ENCODE results near the gene F2R. TPM values are rescaled to one million over a fixed set of nuclear protein-coding genes. Genes with fewer than 3 reads are reported as not detected.

Gene F2R
- total RNA-seq, 2 experiments from 2014 or later, result 7.5 to 7.9 TPM

DNA sequence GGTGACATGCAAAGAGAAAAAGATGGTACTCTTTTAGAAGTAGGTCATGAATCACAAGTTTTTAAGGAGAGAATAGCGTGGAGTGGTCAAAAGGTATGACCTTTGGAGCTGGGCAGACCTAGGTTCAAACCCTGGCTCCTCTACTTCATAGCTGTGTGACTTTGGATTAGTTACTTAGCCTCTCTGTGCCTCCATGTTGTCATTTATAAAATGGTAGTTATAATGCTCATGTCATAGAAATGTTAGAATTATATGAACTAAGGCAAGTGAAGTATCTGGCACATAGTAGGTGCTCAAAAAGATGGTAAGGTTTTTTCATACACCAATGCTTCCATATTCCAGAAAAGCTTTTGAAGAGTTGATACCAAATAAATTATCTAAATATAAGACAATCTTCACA is 7.3 kb downstream of the F2R start:
- peaks cover 19% of the 10 kb centered on the region for H3K36me3 Mint-ChIP-seq (ENCODE audit: low read depth)
- peaks cover 14% of the 10 kb centered on the region for H3K27me3 Mint-ChIP-seq (ENCODE audit: low read depth)
- H3K4me1 Mint-ChIP-seq (ENCODE audit: low read depth), result peaks cover 13% of the 10 kb centered on the region
- DNase-seq, result no peak
- CTCF ChIA-PET, result interaction anchor here (1.0 to 1.4 kb wide), 2 partner anchors 15 to 51 kb away, joined by 4 to 14 read pairs; no protein-coding TSS in a partner anchor
- no peaks in the 10 kb centered on the region for H3K9me3 Mint-ChIP-seq (ENCODE audit: insufficient read depth)
- POLR2A ChIA-PET, result interaction anchor here (0.8 kb wide), 1 partner anchor 9 kb away, joined by 3 read pairs; no protein-coding TSS in a partner anchor
- H3K4me3 Mint-ChIP-seq, result no peak overlapping the region
- no peak overlapping the region for H3K27ac Mint-ChIP-seq
- no peak for ATAC-seq

DNA sequence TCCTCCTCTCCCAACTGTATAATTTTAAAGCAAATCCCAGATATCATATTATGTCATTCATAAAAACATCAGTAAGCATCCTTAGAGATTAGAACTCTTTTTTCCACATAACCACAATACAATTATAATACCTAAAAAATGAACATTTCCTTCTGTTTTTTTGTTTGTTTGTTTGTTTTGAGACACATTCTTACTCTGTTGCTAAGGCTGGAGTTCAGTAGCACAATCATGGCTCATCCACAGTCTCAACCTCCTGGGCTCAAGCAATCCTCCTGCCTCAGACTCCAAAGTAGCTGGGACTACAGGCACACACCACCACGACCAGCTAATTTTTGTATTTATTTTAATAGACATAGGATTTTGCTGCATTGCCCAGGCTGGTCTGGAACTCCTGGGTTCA is 8.0 kb downstream of the F2R start:
- CTCF ChIA-PET, result interaction anchor here (1.0 to 1.4 kb wide), 2 partner anchors 15 to 51 kb away, joined by 4 to 14 read pairs; no protein-coding TSS in a partner anchor
- DNase-seq, result no peak
- no peak overlapping the region for H3K27ac Mint-ChIP-seq
- H3K9me3 Mint-ChIP-seq (ENCODE audit: insufficient read depth), result no peaks in the 10 kb centered on the region
- POLR2A ChIA-PET, result no interaction called here
- H3K4me3 Mint-ChIP-seq, result no peak overlapping the region
- peaks cover 9% of the 10 kb centered on the region for H3K27me3 Mint-ChIP-seq (ENCODE audit: low read depth)
- H3K4me1 Mint-ChIP-seq (ENCODE audit: low read depth), result peaks cover 11% of the 10 kb centered on the region
- ATAC-seq, result no peak
- H3K36me3 Mint-ChIP-seq (ENCODE audit: low read depth), result peaks cover 14% of the 10 kb centered on the region

- ATAC-seq, result no peak
- DNase-seq, result peak; percentile 11
- no peak overlapping the region for H3K4me3 Mint-ChIP-seq
- peaks cover 7% of the 10 kb centered on the region for H3K27me3 Mint-ChIP-seq (ENCODE audit: low read depth)
- H3K36me3 Mint-ChIP-seq (ENCODE audit: low read depth), result peaks cover 20% of the 10 kb centered on the region
- ChIA-PET POLR2A (no interaction called here), CTCF (no interaction called here)
- peaks cover 11% of the 10 kb centered on the region for H3K4me1 Mint-ChIP-seq (ENCODE audit: low read depth)
- H3K27ac Mint-ChIP-seq, result no peak overlapping the region
- peaks cover 8% of the 10 kb centered on the region for H3K9me3 Mint-ChIP-seq (ENCODE audit: insufficient read depth)
Observed at GRCh38 chr5:76724871-76725270, 8.9 kb downstream of the F2R start.

DNA sequence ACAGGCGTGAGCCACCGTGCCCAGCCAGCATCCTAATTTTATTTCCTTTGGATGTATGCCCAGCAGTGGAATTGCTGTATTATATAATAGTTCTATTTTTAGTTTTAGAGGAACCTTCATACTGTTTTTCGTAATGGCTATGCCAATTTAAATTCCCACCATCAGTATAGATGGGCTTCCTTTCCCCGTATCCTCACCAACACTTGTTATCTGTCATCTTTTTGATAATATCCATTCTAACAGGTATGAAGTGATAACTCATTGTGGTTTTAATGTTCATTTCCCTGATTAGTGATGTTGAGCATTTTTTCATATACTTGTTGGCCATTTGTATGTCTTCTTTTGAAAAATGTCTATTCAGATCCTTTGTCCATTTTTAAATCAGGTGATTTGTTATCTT is 13.0 kb downstream of the F2R start:
- H3K27ac Mint-ChIP-seq, result no peak overlapping the region
- CTCF ChIA-PET, result no interaction called here

DNA sequence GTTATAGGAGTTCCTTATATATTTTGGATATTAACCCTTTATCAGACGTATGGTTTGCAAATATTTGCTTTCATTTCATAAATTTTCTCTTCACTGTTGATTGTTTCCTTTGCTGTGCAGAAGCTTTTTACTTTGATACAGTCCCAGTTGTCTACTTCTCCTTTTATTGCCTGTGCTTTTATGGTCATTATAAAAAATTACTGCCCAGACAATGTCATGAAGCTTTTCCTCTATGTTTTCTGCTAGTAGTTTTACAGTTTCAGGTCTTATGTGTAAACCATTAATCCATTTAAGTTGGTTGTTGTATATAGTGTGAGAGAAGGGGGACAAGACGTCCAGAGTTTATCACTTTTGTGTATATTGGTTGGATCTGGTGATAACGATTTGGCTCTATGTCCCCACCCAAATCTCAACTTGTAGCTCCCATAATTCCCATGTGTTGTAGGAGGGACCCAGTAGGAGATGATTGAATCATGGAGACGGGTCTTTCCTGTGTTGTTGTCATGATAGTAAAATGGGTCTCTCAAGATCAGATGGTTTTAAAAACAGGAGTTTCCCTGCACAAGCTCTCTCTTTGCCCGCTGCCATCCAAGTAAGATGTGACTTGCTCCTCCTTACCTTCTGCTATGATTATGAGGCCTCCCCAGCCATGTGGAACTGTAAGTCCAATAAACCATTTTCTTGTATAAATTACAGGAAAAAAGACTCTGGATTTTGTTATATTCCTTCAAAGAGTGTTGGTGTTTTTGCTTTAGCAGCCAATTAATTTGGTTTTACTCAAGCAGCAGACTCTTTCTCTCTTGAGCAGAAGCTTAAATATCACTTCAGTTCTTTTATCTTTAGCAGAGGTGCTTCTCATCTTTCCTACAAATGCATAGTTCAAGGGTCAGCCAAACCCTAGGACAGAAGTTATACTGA is 13.7 kb downstream of the F2R start:
- peak; percentile 9 for DNase-seq
- H3K27ac Mint-ChIP-seq, result no peak overlapping the region
- ChIA-PET CTCF (no interaction called here), POLR2A (no interaction called here)
- H3K4me3 Mint-ChIP-seq, result no peak overlapping the region
- peaks cover 19% of the 10 kb centered on the region for H3K4me1 Mint-ChIP-seq (ENCODE audit: low read depth)
- ATAC-seq, result no peak
- peaks cover 3% of the 10 kb centered on the region for H3K27me3 Mint-ChIP-seq (ENCODE audit: low read depth)
- peaks cover 19% of the 10 kb centered on the region for H3K9me3 Mint-ChIP-seq (ENCODE audit: insufficient read depth)
- peaks cover 43% of the 10 kb centered on the region for H3K36me3 Mint-ChIP-seq (ENCODE audit: low read depth)

More for the DNA sequence above, 13.0 kb downstream of the F2R start:
- H3K9me3 Mint-ChIP-seq (ENCODE audit: insufficient read depth), result peaks cover 19% of the 10 kb centered on the region
- peaks cover 40% of the 10 kb centered on the region for H3K36me3 Mint-ChIP-seq (ENCODE audit: low read depth)
- peaks cover 5% of the 10 kb centered on the region for H3K27me3 Mint-ChIP-seq (ENCODE audit: low read depth)
- POLR2A ChIA-PET, result no interaction called here
- no peak for ATAC-seq
- no peak for DNase-seq
- no peak overlapping the region for H3K4me3 Mint-ChIP-seq
- peaks cover 17% of the 10 kb centered on the region for H3K4me1 Mint-ChIP-seq (ENCODE audit: low read depth)

- peaks cover 26% of the 10 kb centered on the region for H3K4me1 Mint-ChIP-seq (ENCODE audit: low read depth)
- peaks cover 36% of the 10 kb centered on the region for H3K36me3 Mint-ChIP-seq (ENCODE audit: low read depth)
- POLR2A ChIA-PET, result interaction anchor here (0.8 kb wide), 1 partner anchor 10 kb away, joined by 3 read pairs; no protein-coding TSS in a partner anchor
- H3K27me3 Mint-ChIP-seq (ENCODE audit: low read depth), result no peaks in the 10 kb centered on the region
- H3K4me3 Mint-ChIP-seq, result peak overlapping the region; percentile 38
- H3K27ac Mint-ChIP-seq, result peak overlapping the region; percentile 75
- ATAC-seq (no peak), DNase-seq (no peak)
- H3K9me3 Mint-ChIP-seq (ENCODE audit: insufficient read depth), result peaks cover 19% of the 10 kb centered on the region
- CTCF ChIA-PET, result interaction anchor here (0.9 to 2.2 kb wide), 3 partner anchors 15 to 42 kb away, joined by 3 to 12 read pairs (median 4); no protein-coding TSS in a partner anchor
Observed at GRCh38 chr5:76732405-76733048, 16.6 kb downstream of the F2R start.

DNA sequence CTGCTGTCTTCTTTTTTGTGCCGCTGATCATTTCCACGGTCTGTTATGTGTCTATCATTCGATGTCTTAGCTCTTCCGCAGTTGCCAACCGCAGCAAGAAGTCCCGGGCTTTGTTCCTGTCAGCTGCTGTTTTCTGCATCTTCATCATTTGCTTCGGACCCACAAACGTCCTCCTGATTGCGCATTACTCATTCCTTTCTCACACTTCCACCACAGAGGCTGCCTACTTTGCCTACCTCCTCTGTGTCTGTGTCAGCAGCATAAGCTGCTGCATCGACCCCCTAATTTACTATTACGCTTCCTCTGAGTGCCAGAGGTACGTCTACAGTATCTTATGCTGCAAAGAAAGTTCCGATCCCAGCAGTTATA is 17.1 kb downstream of the F2R start:
- DNase-seq, result peak; percentile 67
- peaks cover 19% of the 10 kb centered on the region for H3K9me3 Mint-ChIP-seq (ENCODE audit: insufficient read depth)
- no peaks in the 10 kb centered on the region for H3K27me3 Mint-ChIP-seq (ENCODE audit: low read depth)
- ATAC-seq, result peak; percentile 80
- H3K4me1 Mint-ChIP-seq (ENCODE audit: low read depth), result peaks cover 31% of the 10 kb centered on the region
- peak overlapping the region; percentile 75 for H3K27ac Mint-ChIP-seq
- peak overlapping the region; percentile 38 for H3K4me3 Mint-ChIP-seq
- ChIA-PET CTCF (interaction anchor here (0.9 to 2.2 kb wide), 3 partner anchors 16 to 41 kb away, joined by 3 to 12 read pairs (median 4); no protein-coding TSS in a partner anchor), POLR2A (no interaction called here)
- peaks cover 36% of the 10 kb centered on the region for H3K36me3 Mint-ChIP-seq (ENCODE audit: low read depth)

DNA sequence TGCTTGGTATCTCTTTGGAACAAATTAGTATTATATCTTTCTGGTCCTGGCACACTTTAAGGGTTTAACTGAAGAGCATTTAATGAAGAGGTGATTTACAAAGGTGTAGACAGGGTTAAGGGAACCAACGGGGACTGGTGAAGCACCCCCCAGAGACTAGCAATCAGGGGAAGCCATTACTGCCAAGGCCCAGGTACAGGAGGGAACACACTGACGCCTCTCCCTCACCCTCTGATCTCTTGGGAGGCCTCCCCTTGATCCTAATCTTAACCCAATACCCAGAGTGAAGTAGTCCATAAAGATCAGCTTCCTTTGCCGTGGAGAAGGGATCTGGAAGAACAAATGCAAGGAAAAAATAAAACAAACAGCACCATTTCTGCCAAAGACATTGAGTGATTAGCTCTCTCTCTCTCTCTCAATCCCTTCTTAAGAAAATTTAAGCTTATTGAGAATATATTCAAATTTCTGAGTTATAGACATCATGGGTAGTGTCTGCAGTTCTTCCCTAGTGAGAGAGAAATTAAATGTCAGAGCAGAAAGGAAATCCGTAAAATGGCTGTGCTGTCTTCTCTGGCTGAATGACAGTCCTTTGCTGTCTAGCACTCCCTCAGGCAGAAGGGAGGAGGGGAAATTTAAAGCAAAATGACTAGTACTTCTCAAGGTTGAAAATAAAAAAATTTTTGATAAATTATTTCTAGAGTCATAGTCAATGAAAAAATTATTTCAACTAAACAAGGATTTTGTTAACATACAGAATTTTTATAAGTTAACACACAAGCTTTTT is 20.0 kb downstream of the F2R start:
- H3K27ac Mint-ChIP-seq, result peak overlapping the region; percentile 10
- CTCF ChIA-PET, result interaction anchor here (0.7 to 8.1 kb wide), 6 partner anchors 12 to 39 kb away, joined by 3 to 78 read pairs (median 8); partner anchors contain the start of gene F2R

GRCh38 chr5:76736679-76737556 is 21.0 kb downstream of the F2R start:
- Mint-ChIP-seq H3K27me3 (ENCODE audit: low read depth) (peaks cover 3% of the 10 kb centered on the region), H3K27ac (peak overlapping the region; percentile 71), H3K36me3 (ENCODE audit: low read depth) (peaks cover 11% of the 10 kb centered on the region), H3K4me1 (ENCODE audit: low read depth) (peaks cover 60% of the 10 kb centered on the region), H3K9me3 (ENCODE audit: insufficient read depth) (no peaks in the 10 kb centered on the region), H3K4me3 (peak overlapping the region; percentile 34)
- DNase-seq (no peak), ATAC-seq (no peak)
- ChIA-PET CTCF (interaction anchor here (0.6 to 8.1 kb wide), 7 partner anchors 11 to 493 kb away, joined by 3 to 78 read pairs (median 4); partner anchors contain the start of gene F2R), POLR2A (interaction anchor here (0.6 to 1.8 kb wide), 3 partner anchors 15 to 1987 kb away, joined by 3 to 5 read pairs (median 4); no protein-coding TSS in a partner anchor)

More for the DNA sequence above, 20.0 kb downstream of the F2R start:
- ATAC-seq (no peak), DNase-seq (no peak)
- no peak overlapping the region for H3K4me3 Mint-ChIP-seq
- H3K27me3 Mint-ChIP-seq (ENCODE audit: low read depth), result no peaks in the 10 kb centered on the region
- POLR2A ChIA-PET, result interaction anchor here (0.7 kb wide), 1 partner anchor 17 kb away, joined by 3 read pairs; no protein-coding TSS in a partner anchor
- H3K36me3 Mint-ChIP-seq (ENCODE audit: low read depth), result peaks cover 13% of the 10 kb centered on the region
- peaks cover 53% of the 10 kb centered on the region for H3K4me1 Mint-ChIP-seq (ENCODE audit: low read depth)
- H3K9me3 Mint-ChIP-seq (ENCODE audit: insufficient read depth), result no peaks in the 10 kb centered on the region

GRCh38 chr5:76737846-76738245 is 21.9 kb downstream of the F2R start:
- no peaks in the 10 kb centered on the region for H3K9me3 Mint-ChIP-seq (ENCODE audit: insufficient read depth)
- peaks cover 53% of the 10 kb centered on the region for H3K4me1 Mint-ChIP-seq (ENCODE audit: low read depth)
- peak overlapping the region; percentile 93 for H3K27ac Mint-ChIP-seq
- ChIA-PET POLR2A (interaction anchor here (1.8 to 2.9 kb wide), 2 partner anchors 15 to 36 kb away, joined by 5 to 8 read pairs; no protein-coding TSS in a partner anchor), CTCF (interaction anchor here (0.9 to 8.1 kb wide), 7 partner anchors 10 to 37 kb away, joined by 3 to 78 read pairs (median 5); partner anchors contain the start of gene F2R)
- DNase-seq (no peak), ATAC-seq (no peak)
- peaks cover 5% of the 10 kb centered on the region for H3K36me3 Mint-ChIP-seq (ENCODE audit: low read depth)
- H3K27me3 Mint-ChIP-seq (ENCODE audit: low read depth), result peaks cover 5% of the 10 kb centered on the region
- no peak overlapping the region for H3K4me3 Mint-ChIP-seq

Measured in activated CD8-positive, alpha-beta T cell treated with anti-CD3 and anti-CD28 coated beads, Interleukin-2, amount 10 ng/mL, durations not matched to agents 7 days and 5 days (primary cell).